Kidney (tissue), 14 donors: ENCODE results near the gene GCLM. TPM values are rescaled to one million over a fixed set of nuclear protein-coding genes. Genes with fewer than 3 reads are reported as not detected.

Source experiments
- DNase-seq, 5 donors: peaks; one replicate each; pipeline ENCODE4 v3.0.0-alpha.2; 2013 to 2020
- FAIRE-seq: peaks from 2 replicates; lab custom pipeline; 2012; peaks lifted over from hg19 to GRCh38; lab: Jason Lieb, UNC
- H3K27ac ChIP-seq, 2 donors: one replicate each; pipeline ENCODE4 v1.7.0; 2013; ENCODE audit warnings: low read depth in 2 of 2, low read length in 2 of 2, inconsistent platforms in 1 of 2
- H3K27me3 ChIP-seq: one replicate; pipeline ENCODE4 v1.7.1; 2013; ENCODE audit warnings: low read length, inconsistent platforms; ENCODE audit not compliant: control insufficient read depth, insufficient read depth
- H3K36me3 ChIP-seq, 3 donors: one replicate each; pipeline versions ENCODE4 v1.7.0 to v1.7.1; 2013; ENCODE audit warnings: low read length in 3 of 3, control low read depth in 1 of 3, inconsistent platforms in 1 of 3; ENCODE audit not compliant: insufficient read depth in 3 of 3, control insufficient read depth in 2 of 3
- H3K4me1 ChIP-seq, 3 donors: one replicate each; pipeline versions ENCODE4 v1.7.0 to v1.7.1; 2013; ENCODE audit warnings: low read length in 3 of 3, inconsistent platforms in 1 of 3, low read depth in 1 of 3; ENCODE audit not compliant: control insufficient read depth in 2 of 3, insufficient read depth in 2 of 3
- H3K4me3 ChIP-seq, 3 donors: one replicate each; pipeline versions ENCODE4 v1.7.0 to v1.8.1; 2013; ENCODE audit warnings: low read length in 3 of 3, control low read depth in 1 of 3, inconsistent platforms in 1 of 3
- H3K9ac ChIP-seq, 3 donors: one replicate each; pipeline versions ENCODE4 v1.7.0 to v1.7.1; 2013; ENCODE audit warnings: low read length in 3 of 3, control low read depth in 1 of 3, inconsistent platforms in 1 of 3
- H3K9me3 ChIP-seq, 3 donors: one replicate each; pipeline versions ENCODE4 v1.7.0 to v1.7.1; 2013; ENCODE audit warnings: low read length in 3 of 3, control low read depth in 1 of 3, inconsistent platforms in 1 of 3; ENCODE audit not compliant: control insufficient read depth in 2 of 3, insufficient read depth in 1 of 3
- intact Hi-C: fragments of 100-400 bp; cut with DNase I; formaldehyde crosslinking; loops from one replicate; pipeline ENCODE4 v1.11.1; 2022
- polyA plus RNA-seq: library from polyadenylated mRNA; stranded (reverse); fragments of 350-450 nt; fragmentation: Illumina TruSeq; extraction: RNeasy Lipid Tissue Mini Kit (QIAGEN cat#74804); gene quantifications from one replicate; pipeline ENCODE4 v1.2.3, GENCODE V29; 2014; ENCODE audit warnings: low read depth, low replicate concordance; ENCODE audit not compliant: insufficient read depth
- total RNA-seq: library from RNA; stranded (reverse); fragmentation: NEBNext Ultra II Directional; extraction: Animal tissue kit (Norgen Biotek cat#: 25700); gene quantifications from one replicate; pipeline ENCODE4 v1.2.1, GENCODE V29; 2021
- TF ChIP-seq, protein P1 (sequence below): IDR thresholded peaks from 3 replicates; pipeline ENCODE4 v1.5.1; 2012; ENCODE audit warnings: mild to moderate bottlenecking, moderate library complexity, borderline replicate concordance; ENCODE audit not compliant: insufficient read depth; ENCODE audit errors: extremely low read depth
- donor health status: control.
- donor health status: control.
- donor health status: control.
- donor health status: control.
- donor health status: control.
- donor health status: DM: yes; HTN: yes; CAD: no.
- donor health status: Normal renal cell carcinoma (clear cell type).

GCLM gene
- total and polyA plus RNA-seq, 2 donors from 2014 or later = 14.7 TPM

DNA sequence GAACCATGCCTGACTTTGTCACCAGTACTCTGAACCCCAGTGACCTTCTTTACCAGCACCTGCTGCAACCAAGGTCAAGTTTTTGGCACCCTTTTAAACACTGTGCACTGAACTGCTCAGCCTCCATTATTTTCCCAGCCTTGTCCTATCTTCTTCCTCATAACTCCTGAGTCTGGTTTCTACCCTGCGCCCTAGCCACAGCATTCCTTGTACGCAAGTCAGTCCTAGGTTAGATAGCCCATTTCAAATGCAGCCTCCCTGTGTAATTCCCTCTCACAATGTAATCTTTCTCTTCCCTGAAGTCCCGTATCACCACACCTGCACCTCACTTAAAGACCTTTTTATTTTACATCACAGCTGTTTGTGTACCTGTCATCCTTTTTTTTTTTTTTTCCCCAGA lies 67.5 kb downstream of the GCLM start:
- Histone ChIP-seq H3K36me3 (no peaks in the 10 kb centered on the region), H3K4me3 (no peak overlapping the region), H3K4me1 (peaks cover 0 to 7% (median 2%) of the 10 kb centered on the region in 3 donors), H3K27me3 (no peaks in the 10 kb centered on the region), H3K27ac (no peak overlapping the region), H3K9me3 (no peaks in the 10 kb centered on the region), H3K9ac (no peak overlapping the region)
- DNase-seq (no peak), FAIRE-seq (no peak)
- intact Hi-C loops = no loop called here
- TF ChIP-seq, protein P1, sequence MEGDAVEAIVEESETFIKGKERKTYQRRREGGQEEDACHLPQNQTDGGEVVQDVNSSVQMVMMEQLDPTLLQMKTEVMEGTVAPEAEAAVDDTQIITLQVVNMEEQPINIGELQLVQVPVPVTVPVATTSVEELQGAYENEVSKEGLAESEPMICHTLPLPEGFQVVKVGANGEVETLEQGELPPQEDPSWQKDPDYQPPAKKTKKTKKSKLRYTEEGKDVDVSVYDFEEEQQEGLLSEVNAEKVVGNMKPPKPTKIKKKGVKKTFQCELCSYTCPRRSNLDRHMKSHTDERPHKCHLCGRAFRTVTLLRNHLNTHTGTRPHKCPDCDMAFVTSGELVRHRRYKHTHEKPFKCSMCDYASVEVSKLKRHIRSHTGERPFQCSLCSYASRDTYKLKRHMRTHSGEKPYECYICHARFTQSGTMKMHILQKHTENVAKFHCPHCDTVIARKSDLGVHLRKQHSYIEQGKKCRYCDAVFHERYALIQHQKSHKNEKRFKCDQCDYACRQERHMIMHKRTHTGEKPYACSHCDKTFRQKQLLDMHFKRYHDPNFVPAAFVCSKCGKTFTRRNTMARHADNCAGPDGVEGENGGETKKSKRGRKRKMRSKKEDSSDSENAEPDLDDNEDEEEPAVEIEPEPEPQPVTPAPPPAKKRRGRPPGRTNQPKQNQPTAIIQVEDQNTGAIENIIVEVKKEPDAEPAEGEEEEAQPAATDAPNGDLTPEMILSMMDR = no peak

DNA sequence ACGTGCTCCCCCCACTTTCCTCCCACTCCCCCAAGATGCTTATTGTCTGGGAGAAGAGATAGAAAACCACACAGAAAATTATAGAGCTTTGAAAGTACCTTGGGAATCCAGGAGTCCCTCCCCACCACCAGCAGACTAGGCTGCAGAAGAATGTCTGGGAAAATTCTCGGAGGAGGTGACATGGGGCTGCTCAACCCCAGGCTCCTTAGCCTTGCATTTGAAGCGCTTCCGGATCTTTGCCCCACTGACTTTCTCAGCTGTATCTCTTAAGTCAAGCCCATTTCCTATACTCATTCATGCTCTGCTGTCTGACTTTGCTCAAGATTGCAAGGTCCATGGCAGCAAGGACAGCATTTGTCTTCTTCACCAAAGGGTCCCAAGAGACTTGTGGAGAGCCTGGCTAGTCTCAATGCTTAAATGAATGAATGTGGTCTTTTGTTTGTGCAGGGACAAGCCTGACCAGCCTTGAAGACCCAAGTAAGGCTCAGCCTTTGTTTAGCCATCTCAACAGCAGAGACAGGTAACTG lies 68.2 kb downstream of the GCLM start:
- TF ChIP-seq, protein P1 = no peak
- H3K27ac ChIP-seq = no peak overlapping the region
- no peaks in the 10 kb centered on the region for H3K36me3 ChIP-seq
- FAIRE-seq (no peak), DNase-seq (no peak)
- H3K9ac ChIP-seq = no peak overlapping the region
- H3K9me3 ChIP-seq = no peaks in the 10 kb centered on the region
- peaks cover 0 to 7% (median 2%) of the 10 kb centered on the region in 3 donors for H3K4me1 ChIP-seq
- H3K27me3 ChIP-seq = no peaks in the 10 kb centered on the region
- H3K4me3 ChIP-seq = no peak overlapping the region
- intact Hi-C loops = no loop called here

DNA sequence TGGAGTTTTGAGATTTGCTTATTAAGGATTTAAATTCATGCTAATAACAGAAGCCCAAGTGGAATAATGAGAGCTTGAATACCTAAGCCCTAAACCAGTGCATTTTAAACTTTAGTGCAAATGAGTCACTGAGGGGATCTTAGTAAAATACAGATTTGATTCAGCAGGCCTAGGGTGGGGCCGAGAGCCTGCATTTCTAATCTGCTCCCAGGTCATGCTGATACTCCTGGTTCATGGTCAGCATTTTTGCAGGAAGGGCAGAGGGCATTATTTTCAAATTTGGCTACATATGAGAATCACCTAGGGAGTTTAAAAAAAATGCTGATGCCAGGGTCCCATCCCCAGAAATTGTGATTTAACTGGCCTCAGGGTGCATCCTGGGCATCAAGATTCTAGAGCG lies 69.5 kb downstream of the GCLM start:
- Histone ChIP-seq H3K4me3 (no peak overlapping the region), H3K27me3 (no peaks in the 10 kb centered on the region), H3K4me1 (peaks cover 0 to 3% (median 2%) of the 10 kb centered on the region in 3 donors), H3K36me3 (no peaks in the 10 kb centered on the region), H3K27ac (no peak overlapping the region), H3K9me3 (no peaks in the 10 kb centered on the region), H3K9ac (no peak overlapping the region)
- FAIRE-seq (no peak), DNase-seq (no peak)
- TF ChIP-seq, protein P1 = no peak
- intact Hi-C loops = no loop called here

DNA sequence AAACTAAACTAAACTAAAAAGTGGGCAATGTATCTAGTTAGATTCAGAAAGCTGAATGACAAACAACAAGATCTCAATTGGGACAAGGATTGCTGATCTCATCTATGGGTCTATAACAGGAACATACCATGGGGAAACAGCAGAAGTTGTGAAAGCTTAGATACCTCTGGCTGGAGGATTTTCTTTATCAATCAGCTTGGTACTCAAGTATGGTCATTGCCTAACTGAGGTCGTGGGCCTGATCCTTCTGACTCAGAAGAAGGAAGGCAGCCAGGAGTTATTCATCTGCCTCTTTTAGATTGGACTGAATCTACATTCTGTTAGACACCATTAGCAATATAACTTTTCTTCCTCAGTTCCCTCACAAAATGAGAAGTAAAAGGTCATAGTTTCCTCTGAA lies 69.9 kb downstream of the GCLM start:
- Histone ChIP-seq H3K4me1 (peaks cover 0 to under 1% (median 0%) of the 10 kb centered on the region in 3 donors), H3K4me3 (no peak overlapping the region), H3K27me3 (no peaks in the 10 kb centered on the region), H3K9me3 (no peaks in the 10 kb centered on the region), H3K36me3 (no peaks in the 10 kb centered on the region), H3K9ac (no peak overlapping the region), H3K27ac (no peak overlapping the region)
- intact Hi-C loops = no loop called here
- DNase-seq = no peak
- FAIRE-seq = no peak
- TF ChIP-seq, protein P1 = no peak
